Measurements from ENCODE around the gene ZBED4. TPM values are rescaled to one million over a fixed set of nuclear protein-coding genes. Genes with fewer than 3 reads are reported as not detected.

The ZBED4 gene
- total and polyA plus RNA-seq, 10 donors: 2.9 to 23.2 (median 13.9) TPM

GRCh38 chr22:49807780-49808708 is 45.6 kb upstream of the ZBED4 start:
- intact Hi-C loops (cut with DNase I; ENCODE audit: low total_unique reads): no loop called here
- 44 to 48% (median 47%) methylated on average over 14 of the region's 14 CpGs for WGBS, 5 donors
- peaks cover 12 to 100% (median 70%) of the 10 kb centered on the region in 6 donors for H3K4me1 ChIP-seq
- peak overlapping the region in 7 of 8 donors; percentile 29 to 61 (median 54) for H3K27ac ChIP-seq
- DNase-seq: no peak
- H3K4me3 ChIP-seq: peak overlapping the region in 1 of 8 donors; percentile 0
- H3K27me3 ChIP-seq (replicated peaks in 1 of 7): no peaks in the 10 kb centered on the region
- peaks cover 0 to 54% (median 13%) of the 10 kb centered on the region in 6 donors for H3K36me3 ChIP-seq
- TF ChIP-seq POLR2AphosphoS5 (IDR thresholded peaks at IDR 0.05) (no peak), CTCF (IDR thresholded peaks at IDR 0.05 in 8 of 11, conservative IDR thresholded peaks at IDR 0.05 in 3 of 11) (no peak), POLR2A (IDR thresholded peaks at IDR 0.05) (no peak)
- no peaks in the 10 kb centered on the region for H3K9me3 ChIP-seq

- Histone ChIP-seq H3K9me3 (no peaks in the 10 kb centered on the region), H3K4me3 (no peak overlapping the region), H3K36me3 (peaks cover 0 to 54% (median 5%) of the 10 kb centered on the region in 6 donors), H3K27me3 (replicated peaks in 1 of 7) (no peaks in the 10 kb centered on the region), H3K27ac (no peak overlapping the region), H3K4me1 (peaks cover 12 to 100% (median 72%) of the 10 kb centered on the region in 6 donors)
- WGBS, 5 donors: 68 to 79% (median 73%) methylated on average over 5 of the region's 5 CpGs
- no peak for DNase-seq
- intact Hi-C loops (cut with DNase I; ENCODE audit: low total_unique reads): no loop called here
- TF ChIP-seq POLR2A (IDR thresholded peaks at IDR 0.05): no peak
- no peak for TF ChIP-seq CTCF (IDR thresholded peaks at IDR 0.05 in 8 of 11, conservative IDR thresholded peaks at IDR 0.05 in 3 of 11)
- TF ChIP-seq POLR2AphosphoS5 (IDR thresholded peaks at IDR 0.05): no peak
Observed at GRCh38 chr22:49810363-49811019, 43.2 kb upstream of the ZBED4 start.

- Histone ChIP-seq H3K9me3 (no peaks in the 10 kb centered on the region), H3K27ac (no peak overlapping the region), H3K27me3 (replicated peaks in 1 of 7) (no peaks in the 10 kb centered on the region), H3K36me3 (peaks cover 0 to 59% (median 5%) of the 10 kb centered on the region in 6 donors), H3K4me3 (no peak overlapping the region), H3K4me1 (peaks cover 12 to 100% (median 76%) of the 10 kb centered on the region in 6 donors)
- DNase-seq: no peak
- TF ChIP-seq POLR2AphosphoS5 (IDR thresholded peaks at IDR 0.05) (no peak), POLR2A (IDR thresholded peaks at IDR 0.05) (no peak), CTCF (IDR thresholded peaks at IDR 0.05 in 8 of 11, conservative IDR thresholded peaks at IDR 0.05 in 3 of 11) (no peak)
- WGBS, 5 donors: 42 to 72% (median 49%) methylated on average over 18 of the region's 18 CpGs
- intact Hi-C loops (cut with DNase I; ENCODE audit: low total_unique reads): no loop called here
Observed at GRCh38 chr22:49811020-49811791, 42.4 kb upstream of the ZBED4 start.

Measured in spleen (tissue), 11 donors.